Small intestine (tissue), 7 donors: ENCODE results near the gene SLC4A8. TPM values are rescaled to one million over a fixed set of nuclear protein-coding genes. Genes with fewer than 3 reads are reported as not detected.

Experiments
- DNase-seq, 2 donors: peaks; one replicate each; pipeline versions ENCODE4 v3.0.0 to v3.0.0-alpha.2; 2013
- FAIRE-seq: peaks from 2 replicates; lab custom pipeline; 2012; peaks lifted over from hg19 to GRCh38; lab: Jason Lieb, UNC
- H3K27ac ChIP-seq, 3 donors: one replicate each; pipeline ENCODE4 v1.5.1; 2013; ENCODE audit warnings: low read length in 2 of 3, mild to moderate bottlenecking in 2 of 3, control low read depth in 1 of 3, inconsistent platforms in 1 of 3, low read depth in 1 of 3, moderate library complexity in 1 of 3
- H3K27me3 ChIP-seq, 3 donors: one replicate each; pipeline ENCODE4 v1.6.1; 2013; ENCODE audit warnings: low read length in 3 of 3, inconsistent platforms in 1 of 3; ENCODE audit not compliant: control insufficient read depth in 3 of 3, insufficient read depth in 3 of 3
- H3K36me3 ChIP-seq, 3 donors: one replicate each; pipeline ENCODE4 v1.6.1; 2013; ENCODE audit warnings: low read length in 3 of 3, inconsistent platforms in 1 of 3, low read depth in 1 of 3, mild to moderate bottlenecking in 1 of 3, moderate library complexity in 1 of 3; ENCODE audit not compliant: control insufficient read depth in 3 of 3, insufficient read depth in 2 of 3
- H3K4me1 ChIP-seq, 3 donors: one replicate each; pipeline ENCODE4 v1.6.1; 2013; ENCODE audit warnings: low read length in 2 of 3, inconsistent platforms in 1 of 3, low read depth in 1 of 3, mild to moderate bottlenecking in 1 of 3, moderate library complexity in 1 of 3; ENCODE audit not compliant: control insufficient read depth in 3 of 3, insufficient read depth in 2 of 3
- H3K4me3 ChIP-seq, 3 donors: one replicate each; pipeline ENCODE4 v1.5.1; 2013; ENCODE audit warnings: low read length in 3 of 3, control low read depth in 1 of 3, inconsistent platforms in 1 of 3, low read depth in 1 of 3, mild to moderate bottlenecking in 1 of 3, moderate library complexity in 1 of 3
- H3K9me3 ChIP-seq, 2 donors: one replicate each; pipeline ENCODE4 v1.6.1; 2013; ENCODE audit warnings: low read depth in 1 of 2, low read length in 1 of 2; ENCODE audit not compliant: control insufficient read depth in 2 of 2, insufficient read depth in 1 of 2
- WGBS, 3 donors: extraction: QIAGEN DNeasy Blood & Tissue Kit; methylation state at CpG; one replicate each; pipeline ENCODE4 v1.1.7; 2013; 5-methylcytosine and 5-hydroxymethylcytosine counted together
- polyA plus RNA-seq, 4 donors: library from polyadenylated mRNA; stranded (reverse) in 3 of 4; unstranded in 1 of 4; fragments of 200-250 nt in 3 of 4; fragments of 120-200 nt in 1 of 4; gene quantifications; one replicate each; pipeline versions ENCODE4 v1.2.1 to v1.2.3, GENCODE V29; 2013
- donor health status: healthy with polysubstance abuse.
- donor health status: control.
- donor health status: control.
- donor health status: Bipolar disorder and iron deficiency.
- donor health status: healthy.

SLC4A8 gene
- polyA plus RNA-seq, 4 donors: 0.43 to 2.5 (median 1.7) TPM

DNA sequence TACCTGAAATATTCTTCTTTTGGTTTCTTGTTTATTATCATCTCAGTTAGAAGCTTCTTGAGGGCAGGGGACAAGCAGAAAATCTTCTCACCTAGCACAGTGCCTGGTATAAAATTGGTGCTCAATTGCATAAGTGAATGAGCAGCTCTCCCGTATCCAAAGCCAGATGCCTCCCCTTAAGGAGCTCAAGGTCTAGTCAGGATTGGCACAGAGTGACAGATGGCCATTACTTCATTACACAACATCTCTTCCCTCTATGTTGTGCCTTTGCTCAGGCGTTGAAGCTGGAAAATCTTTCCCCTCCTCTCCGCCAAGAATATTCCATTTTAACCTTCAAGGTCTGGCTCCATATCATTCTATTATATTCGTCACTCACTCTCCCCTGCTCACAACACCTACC lies 3.6 kb downstream of the SLC4A8 start:
- DNase-seq (no peak), FAIRE-seq (no peak)
- Histone ChIP-seq H3K4me1 (peaks cover 0 to 14% (median 0%) of the 10 kb centered on the region in 3 donors), H3K27me3 (peaks cover 0 to 3% (median 0%) of the 10 kb centered on the region in 3 donors), H3K27ac (no peak overlapping the region), H3K9me3 (no peaks in the 10 kb centered on the region), H3K36me3 (no peaks in the 10 kb centered on the region), H3K4me3 (no peak overlapping the region)
- WGBS, 3 donors: 88 to 93% (median 91%) methylated on average over 4 of the region's 4 CpGs

DNA sequence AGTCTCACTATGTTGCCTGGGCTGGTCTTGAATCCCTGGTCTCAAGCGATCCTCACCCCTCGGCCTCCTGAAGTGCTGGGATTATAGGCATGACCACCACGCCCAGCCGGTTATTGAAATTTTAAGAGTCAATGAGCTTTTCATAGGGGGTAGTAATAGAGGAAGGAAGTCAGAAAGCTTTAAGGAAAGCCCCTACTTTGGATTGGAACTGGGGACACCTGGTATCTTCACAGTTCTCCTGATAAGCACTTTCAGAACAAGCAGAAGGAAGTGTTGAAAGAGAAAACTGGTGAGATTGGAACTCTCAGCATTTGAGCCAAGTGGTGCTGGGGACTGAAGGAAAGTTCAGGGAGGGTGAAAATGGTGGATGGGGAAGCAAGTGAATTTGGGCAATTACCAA lies 5.1 kb downstream of the SLC4A8 start:
- Histone ChIP-seq H3K36me3 (no peaks in the 10 kb centered on the region), H3K27ac (no peak overlapping the region), H3K9me3 (no peaks in the 10 kb centered on the region), H3K27me3 (peaks cover 0 to 3% (median 2%) of the 10 kb centered on the region in 3 donors), H3K4me1 (peaks cover 0 to 8% (median 0%) of the 10 kb centered on the region in 3 donors), H3K4me3 (no peak overlapping the region)
- no peak for FAIRE-seq
- WGBS, 3 donors: 89 to 97% (median 89%) methylated on average over 4 of the region's 4 CpGs
- no peak for DNase-seq

DNA sequence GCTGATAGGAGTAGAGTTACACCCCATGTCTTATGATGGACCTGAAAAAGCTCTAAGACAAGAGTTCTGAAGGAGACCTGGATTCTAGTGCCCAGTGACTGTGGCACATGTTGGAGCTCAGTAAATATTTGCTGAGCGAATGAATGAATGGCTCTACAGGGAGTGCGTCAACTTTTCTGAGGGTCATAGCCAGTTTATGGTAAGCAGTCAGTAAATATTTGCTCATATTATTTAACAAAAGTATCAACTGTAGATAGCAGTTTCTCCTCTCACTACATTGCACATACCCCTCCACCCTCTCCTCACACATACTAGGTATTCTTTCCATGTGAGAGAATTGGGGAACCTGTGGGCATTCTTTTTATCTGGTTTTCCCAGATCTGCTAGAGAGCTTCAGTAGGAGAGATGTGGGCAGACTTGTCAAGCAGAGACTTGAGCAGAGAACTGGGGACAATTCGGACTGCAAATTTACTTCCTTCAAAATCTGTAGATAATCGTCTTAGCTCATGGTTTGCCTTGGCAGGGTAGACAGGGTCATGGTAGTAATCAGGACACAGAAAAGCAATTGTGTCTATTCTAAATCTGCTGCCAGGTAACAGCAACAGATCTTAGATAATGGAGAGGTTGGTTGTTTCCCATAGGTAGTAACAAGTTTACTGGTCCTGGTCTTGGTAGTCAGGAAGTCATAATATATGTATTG lies 5.7 kb downstream of the SLC4A8 start:
- peak; percentile 28 to 36 for DNase-seq
- FAIRE-seq: no peak
- H3K4me1 ChIP-seq: peaks cover 0 to 3% (median 0%) of the 10 kb centered on the region in 3 donors
- no peak overlapping the region for H3K4me3 ChIP-seq
- no peaks in the 10 kb centered on the region for H3K36me3 ChIP-seq
- 28 to 47% (median 33%) methylated on average over 4 of the region's 4 CpGs for WGBS, 3 donors
- no peaks in the 10 kb centered on the region for H3K9me3 ChIP-seq
- H3K27me3 ChIP-seq: peaks cover 0 to 2% (median 0%) of the 10 kb centered on the region in 3 donors
- no peak overlapping the region for H3K27ac ChIP-seq

DNA sequence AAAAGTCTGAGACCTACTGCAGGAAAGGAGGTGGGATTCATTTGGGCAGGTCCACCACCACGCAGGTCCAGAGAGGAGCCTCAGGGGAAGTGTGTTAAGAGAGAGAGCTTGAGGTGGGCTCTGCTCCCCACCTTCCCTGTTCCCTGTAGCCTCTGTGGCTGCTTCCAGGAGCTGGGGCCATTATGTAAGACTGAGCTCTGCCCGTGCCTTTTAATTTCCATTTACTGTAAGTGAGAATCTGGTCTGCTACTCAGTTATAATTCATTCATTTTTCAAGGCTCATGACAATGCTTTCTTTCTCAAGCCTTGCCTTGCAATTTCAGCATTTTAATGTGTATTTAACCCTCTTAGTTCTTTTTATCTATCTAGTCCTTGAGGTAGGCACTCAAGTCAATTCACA lies 8.3 kb downstream of the SLC4A8 start:
- WGBS, 3 donors: 78 to 87% (median 79%) methylated on average over 2 of the region's 2 CpGs
- peaks cover 0 to 3% (median 0%) of the 10 kb centered on the region in 3 donors for H3K4me1 ChIP-seq
- H3K27ac ChIP-seq: no peak overlapping the region
- no peak for FAIRE-seq
- H3K4me3 ChIP-seq: no peak overlapping the region
- no peak for DNase-seq
- peaks cover 0 to 2% (median 0%) of the 10 kb centered on the region in 3 donors for H3K27me3 ChIP-seq
- H3K36me3 ChIP-seq: no peaks in the 10 kb centered on the region
- H3K9me3 ChIP-seq: no peaks in the 10 kb centered on the region

DNA sequence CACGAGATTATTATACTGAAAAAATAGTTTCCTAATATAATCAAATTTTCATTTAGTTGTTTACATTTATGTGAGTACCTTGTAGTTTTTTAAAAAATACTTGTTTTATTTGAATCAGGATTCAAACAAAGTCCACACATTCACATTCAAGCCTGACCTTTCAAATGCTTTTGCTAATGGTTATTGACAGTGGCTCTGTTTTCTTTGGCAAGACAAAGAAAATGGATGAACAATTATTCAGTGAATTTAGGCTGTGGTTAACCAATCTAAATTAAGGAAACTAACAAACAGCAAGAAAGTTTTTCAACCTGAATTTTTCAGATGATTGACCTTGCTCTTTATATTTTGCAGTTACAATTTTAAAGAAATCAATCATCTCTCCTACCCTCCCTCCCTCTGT lies 9.7 kb downstream of the SLC4A8 start:
- Histone ChIP-seq H3K9me3 (no peaks in the 10 kb centered on the region), H3K4me1 (peaks cover 0 to 3% (median 0%) of the 10 kb centered on the region in 3 donors), H3K27ac (no peak overlapping the region), H3K36me3 (no peaks in the 10 kb centered on the region), H3K27me3 (peaks cover 0 to 2% (median 0%) of the 10 kb centered on the region in 3 donors), H3K4me3 (no peak overlapping the region)
- FAIRE-seq (no peak), DNase-seq (no peak)
- WGBS, 3 donors: 35 to 57% (median 46%) methylated on average over 1 of the region's 1 CpG

DNA sequence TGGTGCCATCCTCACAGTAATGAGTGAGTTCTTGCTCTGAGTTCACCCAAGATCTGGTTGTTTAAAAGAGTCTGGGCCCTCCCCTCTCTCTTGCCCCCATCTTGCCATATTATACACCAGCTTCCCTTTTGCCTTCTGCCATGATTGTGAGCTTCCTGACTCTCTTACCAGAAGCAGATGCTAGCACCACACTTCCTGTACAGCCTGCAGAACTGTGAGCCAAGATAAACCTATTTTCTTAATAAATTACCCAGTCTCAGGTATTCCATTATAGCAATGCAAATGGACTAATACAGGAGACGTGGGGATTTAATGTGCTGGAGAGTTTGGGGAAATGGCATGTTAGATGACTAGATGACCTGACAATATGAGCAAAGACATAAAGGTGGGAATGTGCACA lies 12.8 kb downstream of the SLC4A8 start:
- H3K9me3 ChIP-seq: no peaks in the 10 kb centered on the region
- 60 to 86% (median 80%) methylated on average over 1 of the region's 1 CpG for WGBS, 3 donors
- H3K27me3 ChIP-seq: peaks cover 0 to 2% (median 0%) of the 10 kb centered on the region in 3 donors
- H3K36me3 ChIP-seq: no peaks in the 10 kb centered on the region
- H3K4me1 ChIP-seq: no peaks in the 10 kb centered on the region
- no peak overlapping the region for H3K27ac ChIP-seq
- DNase-seq: no peak
- no peak overlapping the region for H3K4me3 ChIP-seq
- FAIRE-seq: no peak

DNA sequence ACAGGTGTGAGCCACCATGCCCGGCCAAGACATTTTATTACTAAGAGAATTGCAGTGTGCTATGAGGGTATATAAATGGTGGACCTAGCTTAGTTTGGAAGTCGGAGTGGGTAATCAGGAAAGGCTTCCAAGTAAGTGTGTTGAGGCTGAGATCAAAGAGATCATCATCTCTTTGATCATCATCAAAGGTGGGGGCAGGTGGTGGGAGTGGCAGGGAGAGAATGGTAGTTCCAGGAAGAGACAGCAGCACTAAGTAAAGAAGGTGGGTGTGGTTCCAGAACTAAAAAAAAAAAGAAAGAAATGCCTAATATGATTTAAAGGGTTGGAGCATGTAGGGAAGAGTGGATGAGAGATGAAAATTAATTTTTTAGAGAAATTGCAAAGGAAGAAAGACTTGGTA lies 14.7 kb downstream of the SLC4A8 start:
- Histone ChIP-seq H3K27ac (no peak overlapping the region), H3K27me3 (no peaks in the 10 kb centered on the region), H3K4me3 (no peak overlapping the region), H3K9me3 (no peaks in the 10 kb centered on the region), H3K36me3 (no peaks in the 10 kb centered on the region), H3K4me1 (no peaks in the 10 kb centered on the region)
- FAIRE-seq (no peak), DNase-seq (no peak)
- WGBS, 3 donors: 30 to 63% (median 38%) methylated on average over 2 of the region's 2 CpGs

DNA sequence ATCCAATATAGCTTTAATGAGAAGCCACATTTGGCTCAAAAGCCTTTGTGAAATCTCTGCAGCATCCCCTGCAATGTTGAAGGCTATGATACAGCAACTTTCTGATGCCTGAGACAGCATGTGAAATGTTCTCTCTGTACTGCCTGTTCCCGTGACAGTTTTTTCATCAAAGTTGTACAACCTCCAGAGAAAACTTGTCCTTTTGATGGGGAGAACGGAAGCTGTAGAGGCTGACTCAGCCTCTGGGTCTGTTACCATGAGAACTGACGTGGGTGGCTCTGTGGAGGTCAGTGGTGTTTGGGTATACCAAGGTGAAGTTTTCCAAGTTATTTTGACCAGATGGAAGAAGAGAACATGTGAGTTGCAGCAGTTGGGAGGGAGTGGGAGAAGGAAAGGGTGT lies 17.0 kb downstream of the SLC4A8 start:
- 67 to 82% (median 72%) methylated on average over 3 of the region's 3 CpGs for WGBS, 3 donors
- Histone ChIP-seq H3K27ac (no peak overlapping the region), H3K4me1 (no peaks in the 10 kb centered on the region), H3K9me3 (no peaks in the 10 kb centered on the region), H3K27me3 (no peaks in the 10 kb centered on the region), H3K4me3 (no peak overlapping the region), H3K36me3 (no peaks in the 10 kb centered on the region)
- DNase-seq (no peak), FAIRE-seq (no peak)

DNA sequence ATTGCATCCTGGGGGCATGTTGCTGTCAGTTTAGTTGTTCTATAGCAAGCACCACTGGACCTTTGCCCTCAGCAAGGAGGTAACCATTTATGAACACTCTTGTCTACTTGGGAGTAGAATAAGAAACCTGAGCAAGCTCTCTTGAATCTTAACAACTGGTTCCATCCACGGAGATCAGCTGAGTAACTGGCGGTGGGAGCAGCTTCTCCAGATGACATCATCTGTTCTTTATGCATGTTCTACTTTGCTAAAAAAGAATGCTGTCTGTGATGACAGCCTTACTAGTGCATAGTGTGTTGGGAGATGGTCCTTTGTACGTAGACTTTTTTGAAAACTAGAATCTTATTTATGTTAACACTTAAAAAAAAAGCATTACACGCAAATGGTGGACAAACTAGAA lies 17.7 kb downstream of the SLC4A8 start:
- H3K27ac ChIP-seq: no peak overlapping the region
- DNase-seq (no peak), FAIRE-seq (no peak)

More for the DNA sequence above, 17.7 kb downstream of the SLC4A8 start:
- Histone ChIP-seq H3K9me3 (no peaks in the 10 kb centered on the region), H3K27me3 (no peaks in the 10 kb centered on the region), H3K4me3 (no peak overlapping the region), H3K36me3 (no peaks in the 10 kb centered on the region), H3K4me1 (no peaks in the 10 kb centered on the region)
- WGBS, 3 donors: 58 to 66% (median 60%) methylated on average over 4 of the region's 4 CpGs
